ENCODE measurements around the gene PTGR3.

- TF ChIP-seq CTCF (IDR thresholded peaks at IDR 0.05) (no peak), EZH2 (IDR thresholded peaks at IDR 0.05; ENCODE audit: borderline replicate concordance, insufficient read depth, low read depth, low read length, poor library complexity, severe bottlenecking) (no peak)
Measured at GRCh38 chr18:75198036-75198435, 10.9 kb downstream of the PTGR3 start.
